Left lung (tissue), 10 donors: Measurements from ENCODE around the gene UCP2. TPM values are rescaled to one million over a fixed set of nuclear protein-coding genes. Genes with fewer than 3 reads are reported as not detected.

Experiments
- ATAC-seq: fragments of 200-7000 bp; cut with Tn5 transposase; one replicate; pipeline ENCODE4 v1.9.1; 2020; ENCODE audit warnings: moderate library complexity
- DNase-seq, 4 donors: peaks; one replicate each; pipeline ENCODE4 v3.0.0-alpha.2; 2013 to 2020
- H3K27ac ChIP-seq, 2 donors: fragments of 200-600 bp; sonication (generic) in 1 of 2; one replicate each; pipeline versions ENCODE4 v1.5.0 to v1.8.0; 2020 to 2021
- H3K27me3 ChIP-seq, 2 donors: fragments of 200-600 bp; sonication (generic) in 1 of 2; one replicate each; pipeline versions ENCODE4 v1.5.0 to v1.8.0; 2020 to 2021
- H3K36me3 ChIP-seq, 2 donors: fragments of 200-600 bp; sonication (generic) in 1 of 2; one replicate each; pipeline versions ENCODE4 v1.5.0 to v1.8.0; 2020 to 2021
- H3K4me1 ChIP-seq, 2 donors: fragments of 200-600 bp; one replicate each; pipeline ENCODE4 v1.8.0; 2021
- H3K4me3 ChIP-seq, 2 donors: fragments of 200-600 bp; sonication (generic) in 1 of 2; one replicate each; pipeline versions ENCODE4 v1.5.0 to v1.8.0; 2020 to 2021; ENCODE audit warnings: mild to moderate bottlenecking in 1 of 2
- H3K9me3 ChIP-seq, 2 donors: fragments of 200-600 bp; sonication (generic) in 1 of 2; one replicate each; pipeline versions ENCODE4 v1.5.0 to v1.8.0; 2020 to 2021
- intact Hi-C, 2 donors: fragments of 100-400 bp; cut with DNase I; formaldehyde crosslinking; loops; one replicate each; pipeline versions ENCODE4 v1.11.2 to v1.14.2; 2022
- polyA plus RNA-seq, 6 donors: library from polyadenylated mRNA; unstranded; fragments of 120-200 nt; gene quantifications; one replicate each; pipeline ENCODE4 v1.2.1, GENCODE V29; 2013; ENCODE audit not compliant: insufficient read length in 6 of 6
- total RNA-seq, 2 donors: library from RNA; stranded (reverse); fragmentation: NEBNext Ultra II Directional; extraction: Animal tissue kit (Norgen Biotek cat#: 25700); gene quantifications; one replicate each; pipeline ENCODE4 v1.2.1, GENCODE V29; 2021
- TF ChIP-seq, protein P1 (sequence below), 2 donors: fragments of 200-600 bp; sonication (generic) in 1 of 2; IDR thresholded peaks; one replicate each; pipeline versions ENCODE4 v1.5.0 to v1.8.0; 2021; ENCODE audit warnings: antibody characterized with exemption in 2 of 2
- donor health status: DM: no; HTN: yes; CAD: no.
- donor health status: DM: no; HTN: no; CAD: no.

The UCP2 gene
- total and polyA plus RNA-seq, 8 donors = 35.3 to 142 (median 42.6) TPM

DNA sequence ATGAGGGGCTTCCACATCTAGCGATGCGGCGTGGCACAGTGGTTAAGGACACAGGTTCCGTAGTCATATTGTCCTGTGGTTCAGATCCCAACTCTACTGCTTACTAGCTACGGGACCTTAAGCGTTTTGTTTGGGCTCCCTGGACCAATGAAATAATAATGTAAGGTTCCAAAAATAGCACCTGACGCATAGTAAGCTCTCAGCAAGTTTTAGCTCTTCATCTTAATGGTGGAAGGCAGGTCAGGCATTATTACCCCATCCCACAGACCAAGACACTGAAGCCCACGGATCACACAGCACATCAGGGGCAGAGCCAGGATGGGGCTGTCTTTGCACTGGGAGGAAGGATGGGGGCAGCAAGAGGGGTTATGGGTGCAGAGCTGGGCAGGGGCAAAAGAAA, 18.8 kb downstream of the UCP2 start:
- TF ChIP-seq, protein P1, sequence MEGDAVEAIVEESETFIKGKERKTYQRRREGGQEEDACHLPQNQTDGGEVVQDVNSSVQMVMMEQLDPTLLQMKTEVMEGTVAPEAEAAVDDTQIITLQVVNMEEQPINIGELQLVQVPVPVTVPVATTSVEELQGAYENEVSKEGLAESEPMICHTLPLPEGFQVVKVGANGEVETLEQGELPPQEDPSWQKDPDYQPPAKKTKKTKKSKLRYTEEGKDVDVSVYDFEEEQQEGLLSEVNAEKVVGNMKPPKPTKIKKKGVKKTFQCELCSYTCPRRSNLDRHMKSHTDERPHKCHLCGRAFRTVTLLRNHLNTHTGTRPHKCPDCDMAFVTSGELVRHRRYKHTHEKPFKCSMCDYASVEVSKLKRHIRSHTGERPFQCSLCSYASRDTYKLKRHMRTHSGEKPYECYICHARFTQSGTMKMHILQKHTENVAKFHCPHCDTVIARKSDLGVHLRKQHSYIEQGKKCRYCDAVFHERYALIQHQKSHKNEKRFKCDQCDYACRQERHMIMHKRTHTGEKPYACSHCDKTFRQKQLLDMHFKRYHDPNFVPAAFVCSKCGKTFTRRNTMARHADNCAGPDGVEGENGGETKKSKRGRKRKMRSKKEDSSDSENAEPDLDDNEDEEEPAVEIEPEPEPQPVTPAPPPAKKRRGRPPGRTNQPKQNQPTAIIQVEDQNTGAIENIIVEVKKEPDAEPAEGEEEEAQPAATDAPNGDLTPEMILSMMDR (IDR thresholded peaks at IDR 0.05) = no peak
- DNase-seq = no peak
- Histone ChIP-seq H3K27ac (no peak overlapping the region), H3K4me1 (peaks cover 0 to 3% of the 10 kb centered on the region in 2 donors), H3K27me3 (no peaks in the 10 kb centered on the region), H3K4me3 (no peak overlapping the region), H3K9me3 (no peaks in the 10 kb centered on the region), H3K36me3 (no peaks in the 10 kb centered on the region)
- intact Hi-C loops = no loop called here
- ATAC-seq = no peak

DNA sequence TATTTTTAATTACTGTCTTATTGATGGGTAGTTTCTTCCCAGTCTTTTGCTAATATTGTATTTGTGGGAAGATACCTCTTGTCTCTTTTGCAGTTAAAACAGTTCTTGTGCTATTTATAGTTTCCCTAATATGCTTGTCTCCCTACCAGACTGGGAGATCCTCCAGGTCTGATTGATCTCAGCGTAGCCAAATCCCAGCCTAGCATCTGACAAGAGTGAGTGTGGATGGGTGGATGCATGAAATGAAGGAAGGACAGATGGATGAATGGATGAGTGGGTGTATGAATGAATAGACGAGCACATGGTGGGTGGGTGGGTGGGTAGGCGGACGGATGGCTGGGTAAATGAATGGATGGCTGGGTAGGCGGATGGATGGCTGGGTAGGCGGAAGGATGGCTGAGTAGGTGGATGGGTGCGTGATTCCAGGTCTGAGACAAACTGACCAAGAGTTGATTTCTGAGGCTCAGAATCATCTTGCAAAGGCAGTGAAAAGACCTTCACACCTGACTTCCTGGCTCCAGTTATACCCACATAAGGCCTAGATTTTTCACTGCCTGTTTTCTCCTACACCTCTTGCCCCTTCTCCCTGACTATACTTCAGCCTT, 20.4 kb downstream of the UCP2 start:
- peaks cover 0 to 3% of the 10 kb centered on the region in 2 donors for H3K4me1 ChIP-seq
- H3K4me3 ChIP-seq = no peak overlapping the region
- TF ChIP-seq, protein P1 (IDR thresholded peaks at IDR 0.05) = no peak
- DNase-seq (no peak), ATAC-seq (no peak)
- H3K27ac ChIP-seq = no peak overlapping the region
- H3K9me3 ChIP-seq = no peaks in the 10 kb centered on the region
- H3K36me3 ChIP-seq = no peaks in the 10 kb centered on the region
- intact Hi-C loops = no loop called here
- peaks cover 0 to 9% of the 10 kb centered on the region in 2 donors for H3K27me3 ChIP-seq

DNA sequence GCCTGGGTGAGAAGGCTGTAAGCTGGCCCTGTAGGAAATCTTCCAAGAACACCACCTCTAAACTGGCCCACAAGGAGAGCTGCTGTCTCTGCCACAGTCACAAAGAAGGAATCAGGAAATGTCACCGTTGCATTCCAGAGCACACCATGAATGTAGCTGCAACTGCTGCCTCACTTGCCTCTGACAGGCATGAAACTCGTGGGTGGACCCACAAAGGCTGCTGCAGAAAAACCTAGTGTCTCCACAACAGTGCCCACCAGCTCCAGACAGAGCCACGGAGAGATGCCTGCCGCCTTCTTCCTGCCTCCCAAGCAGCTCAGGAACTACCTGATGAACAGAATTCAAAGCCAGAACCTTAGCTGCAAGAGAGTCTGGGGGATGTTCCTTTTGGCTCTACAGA, 21.3 kb downstream of the UCP2 start:
- no peak overlapping the region for H3K27ac ChIP-seq
- H3K27me3 ChIP-seq = peaks cover 0 to 17% of the 10 kb centered on the region in 2 donors
- H3K36me3 ChIP-seq = no peaks in the 10 kb centered on the region
- no peak for ATAC-seq
- TF ChIP-seq, protein P1 (IDR thresholded peaks at IDR 0.05) = no peak
- intact Hi-C loops = no loop called here
- DNase-seq = no peak
- H3K9me3 ChIP-seq = no peaks in the 10 kb centered on the region
- peaks cover 0 to 3% of the 10 kb centered on the region in 2 donors for H3K4me1 ChIP-seq
- no peak overlapping the region for H3K4me3 ChIP-seq

DNA sequence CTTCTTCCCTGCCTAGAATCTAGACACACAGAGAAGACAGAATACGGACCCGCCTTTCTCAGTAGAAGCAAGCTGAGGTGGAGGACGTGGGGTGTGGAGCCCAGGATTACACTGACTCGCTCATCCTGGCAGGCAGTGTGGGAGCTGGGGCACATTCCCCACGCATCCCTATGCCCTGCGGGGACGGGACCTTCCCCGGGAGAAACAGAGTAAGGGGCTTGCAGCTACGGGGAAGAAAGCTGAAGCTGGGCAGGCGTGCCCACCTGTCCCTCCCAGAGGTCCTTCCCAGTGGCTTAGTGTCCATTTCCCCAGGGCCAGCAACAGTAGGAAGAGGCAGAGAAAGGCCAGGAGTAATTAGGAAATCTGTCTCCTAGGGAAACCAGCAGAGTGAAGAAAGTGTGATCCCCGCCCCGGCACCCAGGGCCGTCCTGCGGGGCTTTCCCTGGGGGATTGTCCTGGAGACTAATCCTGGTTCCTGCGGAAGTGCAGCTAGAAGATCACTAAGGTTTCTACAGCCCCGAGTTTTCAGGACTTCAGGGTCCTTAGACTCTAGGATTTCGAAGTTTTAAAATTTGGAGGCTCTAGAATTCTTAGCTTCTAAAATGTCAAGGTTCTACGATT, 24.0 kb downstream of the UCP2 start:
- no peak for ATAC-seq
- TF ChIP-seq, protein P1 (IDR thresholded peaks at IDR 0.05) = no peak
- intact Hi-C loops = no loop called here

DNA sequence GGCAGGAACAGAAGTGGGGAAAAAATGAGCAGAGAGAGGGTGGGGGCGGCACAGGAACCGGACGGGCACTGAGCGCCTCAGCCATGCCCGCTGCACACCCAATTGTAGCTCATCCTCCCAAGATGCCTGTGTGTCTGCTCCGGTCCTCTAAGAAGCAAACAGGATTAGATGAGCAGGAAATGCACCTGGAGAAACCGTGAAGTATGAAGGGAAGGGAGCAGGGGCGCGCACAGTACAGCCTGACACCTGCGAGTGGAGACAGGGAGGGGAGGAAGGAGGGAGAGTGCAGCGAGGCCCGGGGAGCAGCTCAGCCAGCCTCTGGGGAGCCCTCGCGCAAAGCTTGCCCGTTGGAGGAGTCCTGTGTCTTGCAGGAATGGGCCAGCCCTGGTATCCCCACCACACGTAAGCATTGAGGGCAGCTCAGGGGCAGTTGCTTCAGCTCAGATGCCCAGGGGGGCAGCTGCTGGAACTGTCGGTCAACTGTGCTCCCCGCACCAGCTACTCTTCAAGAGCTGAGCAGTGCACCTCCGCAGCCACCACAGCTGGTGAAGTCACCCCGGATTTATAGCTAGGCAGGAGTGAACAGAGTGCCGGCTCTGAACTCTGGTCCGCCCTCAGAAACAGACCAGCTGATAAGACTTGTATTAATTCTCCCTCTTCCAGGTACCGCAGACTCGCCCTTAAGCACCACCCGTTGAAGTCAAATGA, 24.8 kb downstream of the UCP2 start:
- H3K4me3 ChIP-seq = no peak overlapping the region
- no peak for ATAC-seq
- no peak for DNase-seq

More for the DNA sequence above, 24.0 kb downstream of the UCP2 start:
- H3K9me3 ChIP-seq = no peaks in the 10 kb centered on the region
- no peak overlapping the region for H3K4me3 ChIP-seq
- H3K27me3 ChIP-seq = peaks cover 0 to 19% of the 10 kb centered on the region in 2 donors
- H3K4me1 ChIP-seq = no peaks in the 10 kb centered on the region
- no peaks in the 10 kb centered on the region for H3K36me3 ChIP-seq
- no peak overlapping the region for H3K27ac ChIP-seq
- no peak for DNase-seq

More for the DNA sequence above, 24.8 kb downstream of the UCP2 start:
- Histone ChIP-seq H3K36me3 (no peaks in the 10 kb centered on the region), H3K4me1 (no peaks in the 10 kb centered on the region), H3K9me3 (no peaks in the 10 kb centered on the region), H3K27me3 (peaks cover 0 to 19% of the 10 kb centered on the region in 2 donors), H3K27ac (no peak overlapping the region)
- TF ChIP-seq, protein P1 (IDR thresholded peaks at IDR 0.05) = no peak
- intact Hi-C loops = no loop called here
